D721Med (cell line): Measurements from ENCODE around the gene DAGLB.

Source experiments
- DNase-seq: peaks from one replicate; pipeline ENCODE4 v3.0.0; 2011; ENCODE audit warnings: low spot score; ENCODE audit not compliant: insufficient read length
- FAIRE-seq: peaks from 2 replicates; lab custom pipeline; 2011; peaks lifted over from hg19 to GRCh38; lab: Jason Lieb, UNC
- TF ChIP-seq, protein P1 (sequence below): IDR thresholded peaks from 2 replicates; pipeline ENCODE4 v1.5.1; 2012; ENCODE audit warnings: mild to moderate bottlenecking, control low read depth; ENCODE audit not compliant: insufficient read depth; ENCODE audit errors: missing control alignments

DAGLB gene

GRCh38 chr7:6447581-6448199 is at the start of gene DAGLB:
Gene DAGLB (minus strand): TSS chr7:6447954. CDS start chr7:6447842, 112 bp downstream.
- TF ChIP-seq, protein P1, sequence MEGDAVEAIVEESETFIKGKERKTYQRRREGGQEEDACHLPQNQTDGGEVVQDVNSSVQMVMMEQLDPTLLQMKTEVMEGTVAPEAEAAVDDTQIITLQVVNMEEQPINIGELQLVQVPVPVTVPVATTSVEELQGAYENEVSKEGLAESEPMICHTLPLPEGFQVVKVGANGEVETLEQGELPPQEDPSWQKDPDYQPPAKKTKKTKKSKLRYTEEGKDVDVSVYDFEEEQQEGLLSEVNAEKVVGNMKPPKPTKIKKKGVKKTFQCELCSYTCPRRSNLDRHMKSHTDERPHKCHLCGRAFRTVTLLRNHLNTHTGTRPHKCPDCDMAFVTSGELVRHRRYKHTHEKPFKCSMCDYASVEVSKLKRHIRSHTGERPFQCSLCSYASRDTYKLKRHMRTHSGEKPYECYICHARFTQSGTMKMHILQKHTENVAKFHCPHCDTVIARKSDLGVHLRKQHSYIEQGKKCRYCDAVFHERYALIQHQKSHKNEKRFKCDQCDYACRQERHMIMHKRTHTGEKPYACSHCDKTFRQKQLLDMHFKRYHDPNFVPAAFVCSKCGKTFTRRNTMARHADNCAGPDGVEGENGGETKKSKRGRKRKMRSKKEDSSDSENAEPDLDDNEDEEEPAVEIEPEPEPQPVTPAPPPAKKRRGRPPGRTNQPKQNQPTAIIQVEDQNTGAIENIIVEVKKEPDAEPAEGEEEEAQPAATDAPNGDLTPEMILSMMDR = no peak
- FAIRE-seq (no peak), DNase-seq (peak; percentile 85)

DNA sequence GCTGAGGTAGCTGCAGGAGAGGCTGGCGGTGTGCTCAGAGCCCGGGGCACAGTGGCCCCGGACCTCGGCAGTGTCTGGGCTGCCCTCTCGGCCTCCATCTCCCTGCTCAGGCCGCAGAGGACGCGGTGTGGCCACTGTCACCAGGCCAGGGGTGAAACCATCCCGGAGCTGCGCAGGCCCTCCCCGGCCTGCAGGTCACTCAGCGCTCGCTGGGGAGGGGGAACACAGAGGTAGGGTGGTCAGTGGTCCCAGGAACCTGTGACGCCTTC is 49.8 kb upstream of the DAGLB start:
- TF ChIP-seq, protein P1 = no peak
- DNase-seq (no peak), FAIRE-seq (no peak)

DNA sequence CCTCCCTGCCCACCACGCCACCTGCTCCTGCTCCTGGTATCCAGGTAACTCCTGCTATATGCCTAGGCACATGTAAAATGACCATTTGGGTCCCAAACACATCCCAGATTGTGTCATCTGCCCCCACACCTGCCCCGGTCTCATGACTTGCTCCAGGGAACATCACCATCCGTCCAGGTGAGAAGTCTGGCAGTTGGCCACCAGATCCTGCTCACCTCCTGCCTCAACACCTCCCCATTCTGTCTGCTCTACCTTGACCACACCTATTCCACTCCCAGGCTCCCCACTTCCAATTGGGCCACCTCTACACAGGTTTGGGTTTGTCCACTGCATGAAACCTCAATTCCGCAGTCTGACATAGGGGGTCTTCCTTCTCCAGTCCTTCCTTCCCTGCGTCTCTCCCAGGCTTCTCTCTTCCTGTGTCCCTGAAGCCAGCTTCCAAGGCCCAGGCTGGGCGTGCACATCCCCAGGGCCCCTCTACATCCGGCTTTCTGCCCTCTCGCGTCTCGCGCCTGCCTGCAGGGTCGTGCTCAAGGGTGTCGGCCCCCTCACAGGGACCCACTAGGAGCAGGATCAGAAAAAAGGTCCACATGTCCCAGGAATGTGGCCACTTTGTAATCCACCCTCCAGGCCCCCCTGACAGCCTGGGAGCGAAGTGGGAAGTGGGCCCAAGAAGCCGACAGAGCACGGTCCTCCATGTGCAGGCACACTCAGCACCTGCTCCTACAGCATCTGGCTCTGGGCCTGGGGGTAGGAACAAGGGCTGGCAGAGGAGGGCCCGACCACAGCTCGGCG is 49.3 kb upstream of the DAGLB start:
- FAIRE-seq = no peak
- DNase-seq = no peak
- TF ChIP-seq, protein P1 = no peak

- no peak for DNase-seq
- FAIRE-seq = no peak
- TF ChIP-seq, protein P1 = no peak
These were observed 48.0 kb upstream of the DAGLB start for GRCh38 chr7:6495597-6496262.

DNA sequence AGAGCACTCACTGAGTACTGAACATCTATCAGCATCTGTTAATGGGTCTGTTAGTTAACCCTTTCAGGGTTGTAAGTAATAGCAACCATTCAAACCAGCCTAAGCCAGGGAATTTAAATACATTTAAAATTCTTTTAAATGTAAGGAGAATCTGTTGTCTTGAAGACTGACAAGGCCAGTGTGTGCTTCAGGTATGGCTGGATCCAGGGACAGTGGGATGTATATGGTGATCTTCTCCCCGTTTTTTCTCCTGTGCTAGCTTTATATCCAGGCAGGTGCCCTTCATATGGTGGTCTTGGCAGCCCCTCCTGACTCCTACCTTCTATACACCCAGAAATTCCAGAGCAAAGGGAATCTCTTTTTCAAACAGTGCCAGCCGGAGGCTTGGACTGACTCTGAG is 46.6 kb upstream of the DAGLB start:
- FAIRE-seq (no peak), DNase-seq (no peak)
- TF ChIP-seq, protein P1 = no peak

GRCh38 chr7:6491194-6491593 is 43.4 kb upstream of the DAGLB start:
- FAIRE-seq (no peak), DNase-seq (no peak)
- TF ChIP-seq, protein P1 = no peak
